Stimulated activated CD8-positive, alpha-beta memory T cell treated with anti-CD3 and anti-CD28 coated beads, Interleukin-12 subunit alpha, Interleukin-12 subunit beta, amount 100 ng/mL, for 24 hours (primary cell): ENCODE results near the gene IER5.

Experiments
- DNase-seq: peaks from one replicate; pipeline ENCODE4 v3.0.0-alpha.2; 2020; ENCODE audit errors: extremely low read depth

The IER5 gene

DNA sequence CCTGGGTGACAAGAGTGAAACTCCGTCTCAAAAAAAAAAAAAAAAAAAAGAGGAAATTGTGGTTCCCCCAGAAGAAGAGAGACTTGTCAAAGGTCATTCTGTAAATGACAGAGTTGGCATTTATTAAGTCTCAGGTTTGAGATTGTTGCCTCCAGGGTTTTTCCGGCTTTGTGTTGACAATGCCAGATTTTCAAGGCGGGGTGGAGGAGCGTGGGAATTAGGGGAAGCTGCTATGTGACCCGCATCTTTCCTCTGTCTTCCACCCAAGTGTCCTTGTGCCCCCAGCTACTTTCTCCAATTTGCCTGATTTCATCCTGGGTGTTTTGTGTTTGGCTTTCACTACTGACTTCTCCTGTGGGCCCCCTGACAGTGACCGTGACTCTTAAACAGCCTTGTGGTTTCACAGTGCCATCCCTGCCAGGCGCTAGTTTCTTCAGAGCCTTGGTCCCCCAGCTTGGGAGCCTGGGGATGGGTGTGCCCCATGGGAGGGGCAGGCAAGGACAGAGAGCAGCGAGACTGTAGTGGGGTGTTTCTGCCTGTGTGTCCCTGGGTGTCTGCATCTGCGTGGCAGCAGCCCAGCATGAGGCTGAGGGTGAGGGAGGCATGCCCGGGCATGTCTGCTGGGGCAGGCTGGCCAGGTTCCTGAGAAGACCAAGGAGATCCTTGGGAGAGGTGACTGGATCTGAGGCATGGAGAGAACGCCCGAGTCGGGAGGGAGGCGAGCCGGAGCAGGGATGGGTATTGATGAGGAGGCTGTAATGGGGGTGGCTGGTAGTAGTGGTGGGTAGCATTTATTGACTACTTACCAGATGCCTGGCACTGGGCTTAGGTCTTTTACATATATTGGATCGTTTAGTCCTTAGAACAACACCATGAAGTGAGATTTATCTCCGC, 46.3 kb downstream of the IER5 start:
- no peak for DNase-seq

DNA sequence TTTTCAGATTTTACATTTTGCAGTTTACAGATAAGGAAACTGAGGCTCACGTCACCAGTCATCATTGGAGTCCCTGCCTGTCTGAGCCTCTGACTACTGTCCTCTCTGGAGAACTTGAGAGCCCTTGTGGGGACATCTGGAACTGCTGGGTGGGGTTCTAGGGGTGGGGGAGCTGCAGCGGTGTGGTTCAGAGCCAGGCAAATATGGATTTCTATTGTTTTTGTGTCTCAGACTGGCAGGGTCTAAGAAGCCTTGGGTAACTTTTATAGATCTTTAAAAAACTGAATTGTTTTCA, 46.9 kb downstream of the IER5 start:
- DNase-seq, result no peak

DNA sequence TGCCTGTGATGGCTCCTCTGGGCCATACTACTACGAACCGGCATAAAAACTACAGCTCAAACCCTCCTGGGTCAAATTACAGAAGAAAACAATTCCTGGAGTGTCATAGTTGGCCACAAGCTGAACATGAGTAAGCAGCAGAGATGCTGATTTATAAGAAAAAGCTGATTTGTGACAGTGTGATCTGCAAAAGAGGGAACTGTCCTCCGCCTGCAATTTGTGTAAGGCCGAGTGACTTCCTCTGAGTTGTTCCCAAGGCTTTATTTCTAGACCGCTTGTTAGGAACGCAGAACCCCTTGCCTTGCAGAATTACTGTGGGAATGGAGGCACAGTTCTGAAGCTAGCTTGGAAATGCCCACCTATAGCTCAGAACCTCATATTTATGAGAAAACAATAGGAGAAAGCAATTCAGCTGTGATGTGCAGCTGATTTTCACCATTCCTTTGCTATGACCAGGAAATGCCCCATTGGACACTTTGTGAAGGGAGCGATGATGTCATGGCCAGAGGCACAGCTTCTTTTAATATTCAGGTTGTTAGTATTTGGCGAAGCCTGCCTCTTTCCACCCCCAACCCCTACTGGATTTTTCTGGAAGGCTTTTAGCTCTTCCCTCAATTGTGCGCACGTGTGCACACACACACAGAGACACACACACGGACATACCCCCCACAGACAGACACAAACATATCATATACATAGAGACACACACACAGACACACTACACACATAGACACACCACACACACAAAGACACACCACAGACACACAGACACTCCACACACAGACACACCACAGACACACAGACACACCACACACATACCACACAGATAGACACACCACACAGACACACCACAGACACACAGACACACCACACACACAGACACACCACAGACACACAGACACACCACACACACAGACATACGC, 47.6 kb downstream of the IER5 start:
- no peak for DNase-seq

DNA sequence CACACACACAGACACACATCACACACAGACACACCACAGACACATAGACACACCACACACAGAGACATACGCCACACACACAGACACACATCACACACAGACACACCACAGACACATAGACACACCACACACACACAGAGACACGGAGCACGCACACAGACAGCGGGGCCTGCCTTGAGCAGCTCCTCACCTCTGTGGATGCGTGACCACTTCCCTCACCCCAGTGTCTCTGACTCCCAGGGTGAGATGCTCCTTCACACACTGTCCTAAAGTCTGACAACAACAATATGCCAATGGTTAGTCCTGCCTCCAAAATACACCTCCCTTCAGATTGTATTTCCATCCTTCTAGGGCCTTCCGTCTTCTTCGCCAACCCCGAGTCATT, 48.2 kb downstream of the IER5 start:
- DNase-seq, result no peak

DNA sequence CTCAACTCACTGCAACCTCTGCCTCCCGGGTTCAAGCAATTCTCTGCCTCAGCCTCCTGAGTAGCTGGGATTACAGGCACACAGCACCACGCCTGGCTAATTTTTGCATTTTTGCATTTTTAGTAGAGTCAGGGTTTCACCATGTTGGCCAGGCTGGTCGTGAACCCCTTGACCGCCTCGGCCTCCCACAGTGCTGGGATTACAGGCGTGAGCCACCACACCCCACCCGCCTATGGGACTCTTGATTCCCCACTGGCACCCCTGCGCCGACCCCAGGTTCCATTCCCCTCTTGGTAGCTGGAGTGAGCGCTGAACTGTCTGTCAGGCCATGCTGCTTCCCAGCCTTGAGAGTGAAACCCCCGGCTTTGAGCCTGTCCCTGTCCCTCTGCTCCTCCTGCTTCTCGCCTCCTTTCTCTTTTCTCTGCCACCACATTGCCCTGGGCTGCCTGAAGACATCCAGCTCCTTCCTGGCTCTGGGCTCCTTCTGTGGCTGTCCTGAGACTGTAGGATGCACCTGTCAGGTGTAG, 48.8 kb downstream of the IER5 start:
- DNase-seq, result no peak

DNA sequence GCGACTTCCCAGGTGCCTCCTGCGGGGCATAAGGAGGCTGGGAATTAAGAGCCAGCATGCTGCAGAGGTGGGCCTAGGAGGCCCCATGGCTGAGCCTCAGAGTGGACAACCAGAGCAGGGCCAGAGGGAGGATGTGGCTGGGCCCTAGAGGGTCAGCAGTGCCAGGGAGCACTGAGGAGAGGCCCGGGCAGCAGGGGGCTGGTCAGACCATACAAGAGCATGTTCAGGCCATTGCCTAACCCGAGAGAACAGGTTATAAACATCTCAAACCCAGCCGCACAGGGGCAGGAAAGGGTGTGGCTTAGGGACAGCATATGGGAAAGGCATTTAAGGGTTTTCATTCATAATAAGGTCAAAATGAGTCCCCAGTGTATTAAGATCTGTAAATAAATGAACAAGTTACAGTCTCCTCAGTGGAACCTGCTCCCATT, 51.1 kb downstream of the IER5 start:
- no peak for DNase-seq

DNA sequence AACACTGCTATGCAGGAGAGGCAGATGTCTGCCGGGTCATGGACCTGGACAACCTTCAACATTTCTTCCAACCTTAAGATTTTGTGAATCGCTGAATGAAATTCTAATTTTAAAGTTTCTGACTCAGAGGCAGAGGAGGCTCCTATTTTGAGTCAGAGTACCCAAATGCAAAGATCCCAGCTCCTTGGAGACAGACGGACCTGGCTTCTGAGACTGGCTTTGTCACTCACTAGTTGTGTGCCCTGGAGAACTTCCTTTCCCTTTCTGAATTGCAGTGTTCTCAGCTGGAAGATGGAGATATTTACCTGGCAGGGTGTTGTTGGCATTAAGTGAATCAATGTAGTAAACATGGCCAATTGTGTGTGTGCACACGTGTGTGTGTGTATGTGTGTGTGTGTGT, 51.9 kb downstream of the IER5 start:
- DNase-seq, result no peak

DNA sequence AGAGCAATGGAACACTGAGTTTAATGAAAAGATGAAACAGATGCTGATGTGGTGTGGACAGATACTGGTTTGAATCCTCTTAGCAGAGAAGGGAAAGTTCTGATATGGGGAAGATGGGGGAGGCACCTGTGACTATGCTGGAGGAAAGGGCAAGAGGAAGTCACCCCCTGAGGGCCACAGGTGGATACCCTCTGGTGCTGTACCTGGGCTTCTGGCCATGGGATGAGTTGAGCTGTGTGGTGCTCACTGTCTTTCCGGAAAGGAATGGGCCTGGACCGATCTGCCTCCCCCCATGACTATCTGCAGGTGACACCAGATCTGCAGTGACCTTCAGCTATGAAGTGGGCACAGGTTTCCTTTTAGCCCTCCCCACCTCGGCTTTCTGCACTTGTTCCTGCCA, 52.4 kb downstream of the IER5 start:
- DNase-seq, result no peak

DNA sequence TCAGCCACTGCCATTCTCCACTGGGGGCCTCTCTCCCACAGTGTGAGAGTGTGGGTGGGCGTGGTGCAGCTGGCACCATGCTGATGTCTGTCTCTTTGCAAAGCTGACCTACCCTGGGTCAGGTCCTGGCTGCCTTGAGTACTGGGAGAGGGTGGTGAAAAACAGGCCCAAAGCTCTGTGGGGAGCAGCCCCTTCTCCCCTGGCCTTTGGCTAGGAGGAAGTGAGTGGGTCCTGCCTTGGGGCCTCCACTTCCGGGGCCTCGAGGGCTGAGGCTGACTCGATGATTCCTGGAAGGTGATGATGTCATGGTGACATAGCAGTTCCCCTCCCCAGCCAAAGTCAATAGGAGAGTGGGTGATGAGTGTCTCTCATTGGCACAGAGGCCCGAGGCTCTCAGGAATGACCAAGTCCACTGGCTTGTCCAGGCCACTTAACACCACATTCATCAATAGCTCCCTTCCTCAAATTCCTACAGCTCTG, 53.0 kb downstream of the IER5 start:
- peak; percentile 31 for DNase-seq
